COLO668 (cell line): Measurements from ENCODE around the gene C19orf44.

ENCODE experiments used
- DNase-seq: peaks from one replicate; lab custom pipeline; 2025; ENCODE audit not compliant: unreplicated experiment; lab: John Stamatoyannopoulos, UW

Gene C19orf44

DNA sequence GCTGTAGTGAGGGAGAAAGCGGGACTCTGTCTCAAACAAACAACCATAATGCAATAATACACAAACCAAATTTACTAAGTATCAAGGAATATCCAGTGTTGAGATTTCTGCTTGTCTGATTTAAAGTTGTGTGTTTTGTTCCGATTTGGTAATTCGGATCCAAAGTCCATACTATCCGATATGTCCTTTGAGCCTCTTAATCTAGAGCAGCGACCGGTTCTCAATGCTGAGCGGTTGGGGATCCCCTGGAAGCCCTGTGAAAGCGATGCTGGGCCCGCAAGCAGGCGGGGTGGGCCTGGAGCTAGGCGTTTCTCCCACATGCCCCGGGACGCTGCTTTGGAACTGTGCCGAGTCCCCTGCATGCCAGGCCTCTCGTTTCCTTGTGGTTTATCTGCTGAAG lies 20.2 kb downstream of the C19orf44 start:
- DNase-seq: no peak

DNA sequence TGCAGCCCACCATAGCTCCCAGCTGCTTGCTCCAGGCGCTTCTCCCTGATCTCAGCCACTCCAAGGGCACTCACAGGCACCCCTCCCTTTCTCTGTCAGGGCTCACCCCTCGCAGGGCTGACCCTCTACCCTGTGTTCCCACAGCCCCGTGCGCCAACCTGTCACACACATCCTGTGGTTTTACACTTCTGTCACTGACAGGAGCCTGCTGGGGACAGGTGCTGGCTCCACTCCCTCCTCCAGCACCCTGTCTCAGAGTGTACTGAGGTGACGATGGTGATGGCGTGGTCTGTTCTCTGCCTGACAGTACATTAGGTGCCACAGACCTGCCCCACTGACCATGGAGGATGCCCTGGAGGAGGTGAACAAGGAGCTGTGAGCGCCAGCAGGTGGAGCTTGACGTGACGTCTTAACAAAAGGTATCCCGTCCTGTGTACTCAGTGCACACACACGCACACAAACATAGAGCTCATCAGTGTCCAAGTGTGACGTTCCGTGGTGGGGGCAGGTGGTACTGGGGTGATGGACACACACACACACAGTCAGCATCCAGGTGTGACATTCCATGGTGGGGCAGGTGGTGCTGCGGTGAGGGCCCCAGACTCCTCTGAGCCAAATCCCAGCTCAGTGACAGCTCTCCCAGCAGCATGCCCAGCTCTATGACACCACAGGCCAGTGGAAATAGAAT lies 20.9 kb downstream of the C19orf44 start:
- peak; percentile 39 for DNase-seq

DNA sequence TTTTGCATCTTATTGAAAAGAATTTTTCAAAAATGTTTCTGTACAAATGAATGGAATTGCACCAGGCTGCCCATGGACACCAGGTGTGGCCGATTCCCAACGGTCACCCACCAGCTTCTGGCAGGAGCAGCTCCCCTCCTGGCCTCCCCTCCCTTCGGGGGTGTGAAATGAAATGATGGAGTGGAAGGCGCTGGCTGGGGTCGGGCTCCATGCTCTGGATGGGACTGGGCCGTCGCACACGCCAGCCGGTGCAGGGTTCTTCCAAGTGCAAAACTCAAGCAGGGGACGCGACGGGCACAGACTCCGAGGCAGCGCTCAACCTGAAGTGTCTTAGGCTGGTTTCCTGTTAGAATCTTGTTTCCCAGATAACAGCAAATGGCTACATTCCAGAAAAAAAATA lies 21.9 kb downstream of the C19orf44 start:
- DNase-seq: no peak

DNA sequence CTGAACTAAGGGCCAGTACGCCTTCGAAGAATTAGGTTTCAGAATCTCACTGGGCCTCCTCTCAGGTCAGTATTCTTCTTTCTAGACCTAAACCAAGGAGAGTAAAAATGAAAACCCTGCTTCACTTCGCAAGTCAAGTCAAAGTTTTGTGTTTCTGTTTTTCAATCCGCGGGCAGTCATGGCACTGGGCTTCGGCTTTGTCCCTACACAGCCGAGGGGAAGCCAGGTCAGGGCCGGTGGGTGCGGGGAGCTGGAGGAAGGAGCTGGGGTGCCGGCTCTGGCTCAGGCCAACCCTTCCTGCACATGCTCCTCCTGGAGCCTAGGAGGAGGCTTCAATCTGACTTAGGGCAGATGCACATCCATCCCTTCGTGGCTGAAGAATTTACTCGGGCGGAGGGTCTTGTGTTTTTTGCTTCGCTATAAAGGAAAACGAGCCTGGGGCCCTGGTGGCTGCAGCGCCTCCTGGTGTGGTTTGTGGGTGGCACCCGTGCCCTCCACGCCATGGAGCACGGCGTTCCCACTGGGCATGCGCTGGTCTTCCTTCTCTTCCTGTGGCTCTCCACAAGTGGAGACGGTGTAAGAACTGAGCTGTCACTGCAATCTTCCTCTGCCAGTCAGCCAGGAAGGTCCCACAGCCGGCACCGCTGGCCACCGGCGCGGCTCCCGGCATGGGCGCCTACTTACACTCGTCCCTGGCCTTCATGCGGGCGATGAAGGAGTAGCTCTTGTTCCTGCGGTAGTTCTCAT lies 22.5 kb downstream of the C19orf44 start:
- no peak for DNase-seq

DNA sequence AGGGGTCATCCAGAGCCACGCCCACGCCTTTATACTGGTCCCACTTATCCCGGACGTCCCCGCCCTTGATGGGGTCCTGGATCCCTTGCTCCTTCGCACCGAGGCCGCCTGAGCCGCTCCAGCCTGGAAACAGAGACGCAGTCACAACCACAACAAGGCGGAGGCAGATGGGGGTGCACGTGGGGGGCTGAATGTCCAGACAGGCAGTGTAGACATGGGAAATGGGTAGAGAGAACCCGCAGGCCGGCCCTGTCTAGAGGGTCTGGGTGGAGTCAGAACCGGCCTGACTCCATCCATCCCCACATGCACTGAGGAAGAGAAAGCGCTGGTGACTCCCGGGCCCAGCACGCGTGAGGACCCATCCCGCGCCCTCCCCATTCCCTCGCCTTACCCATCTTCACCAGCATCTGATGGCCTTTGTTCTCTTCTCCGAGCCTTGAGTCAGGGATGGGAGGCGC lies 23.1 kb downstream of the C19orf44 start:
- no peak for DNase-seq

DNA sequence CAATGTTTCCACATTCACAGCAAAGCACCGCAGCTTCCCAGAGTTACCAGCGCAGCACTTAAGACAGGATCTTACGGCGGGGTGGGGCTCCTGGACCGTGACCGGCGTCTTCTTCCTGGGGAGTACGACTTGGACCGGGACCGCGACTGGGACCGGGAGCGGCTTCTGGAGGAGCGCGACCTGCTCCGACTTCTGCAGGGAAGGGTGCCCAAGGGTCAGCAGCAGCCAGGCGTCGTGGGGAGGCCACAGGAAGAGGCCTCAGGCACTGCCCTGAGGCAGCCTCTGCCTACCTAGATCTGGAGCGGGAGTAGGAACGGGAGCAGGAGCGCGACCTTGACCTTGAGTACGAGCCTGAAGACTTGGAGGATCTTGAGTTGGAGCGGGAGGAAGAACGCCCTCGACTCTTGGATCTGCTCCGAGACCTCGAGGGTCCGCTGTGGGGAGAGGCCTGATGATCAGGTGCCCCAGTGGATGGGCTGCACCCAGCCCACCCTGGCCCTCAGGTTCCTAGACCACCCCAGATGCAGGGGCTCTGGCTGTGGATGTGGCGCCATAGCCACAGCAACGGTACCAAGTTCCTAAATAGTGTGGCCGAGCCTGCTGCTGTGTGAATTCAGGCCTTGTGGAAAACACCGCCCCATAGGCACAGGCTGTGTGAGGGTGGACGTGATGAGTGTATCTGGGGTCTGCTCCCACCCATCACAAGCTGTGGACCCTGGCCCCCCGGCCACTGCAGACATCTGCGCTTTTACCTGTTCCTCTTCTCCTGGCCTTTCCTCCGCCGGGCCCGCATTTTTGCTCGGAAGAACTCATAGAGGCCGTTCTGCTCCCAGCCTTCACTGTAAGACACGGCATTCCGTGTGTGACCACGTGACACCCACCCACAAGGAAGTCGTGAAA lies 24.1 kb downstream of the C19orf44 start:
- DNase-seq: no peak

DNA sequence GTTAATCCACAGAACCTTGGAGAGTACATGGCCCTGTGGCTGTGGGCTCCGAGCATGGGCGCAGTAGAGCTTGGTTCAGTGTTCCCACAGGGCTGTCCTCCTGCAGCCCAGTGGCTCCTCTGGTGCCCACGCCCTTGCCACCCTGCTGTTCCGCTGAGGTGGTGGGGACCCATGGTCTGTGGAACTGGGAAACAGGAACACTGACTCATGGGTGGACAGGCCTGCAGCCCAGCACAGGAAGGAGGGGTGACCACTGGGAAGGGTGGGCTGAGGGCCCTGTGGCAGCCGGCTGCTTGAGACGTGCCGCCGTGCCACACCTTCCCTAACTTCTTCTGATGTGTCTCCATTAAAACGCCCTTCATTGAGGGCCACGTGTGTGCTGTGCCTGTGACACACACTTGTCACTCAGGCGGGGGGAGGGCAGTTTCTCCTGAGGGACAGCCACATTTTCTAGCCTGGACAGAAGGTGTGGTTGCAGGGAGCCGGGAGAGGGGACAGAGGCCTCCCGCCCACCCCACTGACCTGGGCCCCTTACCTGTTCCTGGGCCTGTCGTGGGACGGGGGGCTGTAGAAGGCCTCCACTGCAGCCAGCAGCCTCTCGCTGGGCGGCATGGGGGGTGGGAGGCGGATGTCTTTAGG lies 24.9 kb downstream of the C19orf44 start:
- DNase-seq: no peak

DNA sequence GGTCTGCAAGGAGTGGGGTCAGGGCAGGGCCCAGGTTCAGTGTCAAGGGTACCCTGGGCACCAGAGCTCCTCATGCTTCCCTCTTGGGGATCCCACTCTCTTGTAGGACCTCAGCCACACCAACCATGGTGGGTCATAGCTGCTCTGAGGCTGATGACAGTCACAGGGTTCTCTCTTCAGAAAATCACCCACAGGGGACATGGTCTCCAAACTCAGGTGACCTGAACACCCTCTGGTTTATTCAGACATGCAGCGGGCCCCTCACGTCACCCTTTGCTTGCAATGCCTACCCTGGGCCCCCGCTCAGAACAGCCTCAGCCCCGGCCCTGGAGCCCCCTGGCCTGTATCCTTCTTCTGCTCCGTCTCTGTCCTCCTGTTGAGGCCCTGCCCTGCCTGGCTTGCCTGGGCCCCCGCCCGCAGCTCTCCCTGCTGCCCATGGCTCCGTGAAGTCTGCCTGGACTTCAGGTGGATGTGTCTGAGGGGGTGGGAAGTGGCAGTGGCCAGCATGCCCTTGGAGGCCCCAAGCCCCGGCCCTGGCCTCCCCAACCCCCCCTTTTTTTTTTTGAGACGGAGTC lies 25.6 kb downstream of the C19orf44 start:
- no peak for DNase-seq

DNA sequence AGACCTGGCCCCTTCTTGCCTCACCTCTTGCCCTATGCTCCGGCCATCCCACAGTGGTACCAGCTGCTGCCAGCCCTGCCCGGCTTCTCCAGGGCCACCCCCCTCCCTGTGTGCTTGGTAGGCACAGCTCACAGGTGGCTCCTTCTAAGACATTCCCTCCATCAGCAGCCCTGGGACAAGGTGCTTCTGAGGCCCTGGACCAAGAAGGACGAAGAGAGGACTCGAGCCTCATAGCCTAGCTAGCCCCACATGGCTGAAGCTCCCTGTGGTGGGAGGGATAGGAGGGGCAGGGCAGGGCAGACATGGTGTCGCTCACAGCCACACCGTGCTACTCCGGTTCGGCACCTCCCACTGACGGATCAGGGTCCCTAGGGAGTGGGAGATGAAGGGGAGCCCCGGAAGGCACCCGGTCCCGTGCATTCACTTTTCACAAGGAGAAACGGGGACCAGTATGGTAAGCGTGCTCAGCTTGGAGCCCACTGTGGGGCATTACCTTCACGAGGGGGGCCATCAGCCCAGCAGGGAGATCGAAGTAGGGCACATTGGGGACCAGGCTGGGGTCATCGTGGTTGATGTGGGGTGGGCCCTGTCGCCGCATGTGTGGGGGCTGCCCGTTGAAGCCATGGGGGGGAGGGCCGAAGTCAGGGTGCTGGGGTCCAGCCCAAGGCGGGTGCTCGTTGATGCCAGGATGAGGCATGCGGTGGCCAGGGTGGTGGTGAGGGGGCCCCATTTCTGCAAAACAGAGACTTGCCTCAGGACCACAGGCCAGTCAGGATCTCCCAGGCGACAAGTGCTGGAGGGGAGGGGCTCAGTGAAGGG lies 26.6 kb downstream of the C19orf44 start:
- DNase-seq: no peak

DNA sequence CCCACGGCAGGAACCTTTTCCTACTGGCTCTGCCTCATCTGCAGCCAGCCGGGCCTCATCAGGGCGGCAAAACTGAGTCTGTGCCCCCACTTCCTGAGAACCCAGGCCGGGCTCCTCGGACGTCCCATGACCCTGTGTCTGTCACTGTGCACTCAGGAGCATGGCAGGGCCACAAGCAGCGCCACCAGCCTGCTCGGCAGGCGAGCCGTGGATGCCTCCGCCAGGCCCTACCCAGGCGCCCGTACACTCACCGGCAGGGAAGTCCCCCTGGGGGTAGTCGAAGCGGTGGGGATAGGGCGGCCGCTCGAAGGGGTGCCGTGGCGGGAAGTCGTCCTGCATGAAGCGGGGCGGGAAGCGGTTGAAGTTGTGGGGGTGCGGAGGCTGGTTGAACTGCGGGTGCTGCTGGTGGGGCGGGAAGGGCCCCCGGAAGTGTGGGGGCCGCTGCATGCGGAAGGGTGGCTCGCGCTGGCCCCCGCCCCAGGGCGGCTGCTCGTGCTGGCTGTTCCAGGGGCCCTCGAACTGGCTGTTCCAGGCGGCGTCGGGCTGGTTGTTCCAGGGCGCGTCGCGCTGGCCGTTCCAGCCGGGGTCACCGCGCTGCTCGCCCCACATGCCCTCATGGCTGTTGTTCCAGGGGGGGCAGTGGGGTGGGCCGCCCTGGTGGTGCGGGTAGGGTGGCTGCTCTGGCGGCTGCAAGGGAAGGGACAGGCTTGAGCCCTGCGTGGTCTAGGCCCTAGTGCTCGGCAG lies 29.0 kb downstream of the C19orf44 start:
- DNase-seq: no peak

DNA sequence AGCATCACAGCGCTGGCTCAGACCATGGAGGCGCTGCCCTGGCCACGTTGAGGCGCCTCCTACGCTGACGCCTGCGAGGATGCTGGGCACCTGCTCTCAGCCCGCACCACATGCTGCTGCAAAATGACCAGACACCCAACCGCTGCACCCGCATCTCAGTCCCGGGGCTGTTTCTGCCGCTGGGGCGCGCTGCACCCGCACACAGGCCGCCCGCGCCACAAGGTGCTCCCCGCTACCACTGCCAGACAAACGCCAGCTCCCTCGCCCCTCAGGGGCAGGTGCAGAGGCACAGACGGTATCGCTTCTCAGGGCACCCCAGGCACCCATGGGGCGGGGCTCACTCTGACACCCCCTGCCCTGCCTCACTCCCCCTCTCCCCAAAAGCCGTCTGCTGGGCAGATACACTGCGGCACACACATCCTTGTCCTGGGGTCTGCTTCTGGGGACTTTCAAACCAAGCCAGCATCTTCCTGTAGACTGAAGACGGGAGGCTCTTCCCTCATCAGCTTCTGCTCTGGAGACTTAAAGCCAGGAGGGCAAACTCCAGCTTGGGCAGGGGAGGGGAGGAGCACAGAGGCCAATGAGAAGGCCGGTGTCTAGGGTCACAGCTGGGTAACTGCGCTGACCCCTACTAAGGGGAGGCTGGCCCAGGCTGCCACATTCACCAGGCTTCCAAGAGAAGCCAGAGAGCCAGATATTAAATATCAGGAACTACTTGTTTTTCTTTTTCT lies 29.7 kb downstream of the C19orf44 start:
- DNase-seq: no peak

DNA sequence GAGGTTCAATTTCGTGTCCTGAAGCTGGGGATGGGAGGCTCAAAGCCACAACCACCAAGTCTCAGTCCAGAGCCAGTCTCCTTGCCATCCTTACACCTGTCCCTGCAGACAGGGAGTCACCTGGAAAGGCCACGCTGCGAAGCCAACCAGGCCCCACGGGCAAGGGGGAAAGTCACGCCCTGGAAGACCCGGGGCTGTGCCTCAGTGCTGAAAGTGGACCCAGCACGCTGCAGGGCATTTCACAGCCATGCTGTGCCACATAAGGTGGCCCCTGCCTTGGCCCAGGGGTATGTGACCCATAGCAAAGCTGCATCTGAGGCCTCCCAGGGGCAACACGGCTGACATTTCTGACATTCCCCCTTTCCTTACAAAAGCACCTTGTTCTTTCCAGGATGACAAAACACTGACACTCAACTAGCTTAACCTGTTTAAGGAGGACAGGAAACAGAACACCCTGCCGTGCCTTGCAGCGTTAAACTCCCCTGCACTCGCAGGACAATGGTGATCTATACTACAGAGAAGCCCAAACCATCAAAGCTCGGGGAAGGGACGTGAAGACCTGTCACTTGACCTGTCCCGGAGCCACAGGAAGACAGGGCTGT lies 31.2 kb downstream of the C19orf44 start:
- no peak for DNase-seq

DNA sequence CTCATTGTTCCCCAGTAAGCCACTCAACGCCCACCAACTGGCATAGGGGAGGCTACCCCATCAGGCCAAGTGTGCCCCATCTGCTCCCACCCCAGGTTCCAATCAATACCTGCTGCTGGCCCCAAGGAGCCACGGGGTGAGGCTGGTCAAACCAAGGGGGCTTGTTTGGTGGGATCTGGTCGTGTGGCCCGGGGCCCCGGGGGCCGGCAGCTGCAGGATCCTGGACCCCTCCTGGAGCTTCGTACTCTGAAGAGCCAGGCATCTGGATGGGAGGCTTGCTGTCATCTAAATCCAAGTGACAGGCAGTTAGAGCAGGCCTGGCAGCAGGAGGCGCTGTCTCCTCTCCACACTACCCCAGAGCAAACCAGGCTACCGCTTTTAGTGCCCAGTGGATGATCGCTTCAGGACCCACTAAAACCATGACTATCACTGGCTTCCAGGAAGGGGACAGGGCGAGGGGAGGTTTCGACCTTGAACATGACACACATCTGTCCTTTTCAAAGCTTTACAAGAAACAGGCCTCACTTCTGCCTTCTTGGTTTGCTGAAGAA lies 31.9 kb downstream of the C19orf44 start:
- peak; percentile 11 for DNase-seq

DNA sequence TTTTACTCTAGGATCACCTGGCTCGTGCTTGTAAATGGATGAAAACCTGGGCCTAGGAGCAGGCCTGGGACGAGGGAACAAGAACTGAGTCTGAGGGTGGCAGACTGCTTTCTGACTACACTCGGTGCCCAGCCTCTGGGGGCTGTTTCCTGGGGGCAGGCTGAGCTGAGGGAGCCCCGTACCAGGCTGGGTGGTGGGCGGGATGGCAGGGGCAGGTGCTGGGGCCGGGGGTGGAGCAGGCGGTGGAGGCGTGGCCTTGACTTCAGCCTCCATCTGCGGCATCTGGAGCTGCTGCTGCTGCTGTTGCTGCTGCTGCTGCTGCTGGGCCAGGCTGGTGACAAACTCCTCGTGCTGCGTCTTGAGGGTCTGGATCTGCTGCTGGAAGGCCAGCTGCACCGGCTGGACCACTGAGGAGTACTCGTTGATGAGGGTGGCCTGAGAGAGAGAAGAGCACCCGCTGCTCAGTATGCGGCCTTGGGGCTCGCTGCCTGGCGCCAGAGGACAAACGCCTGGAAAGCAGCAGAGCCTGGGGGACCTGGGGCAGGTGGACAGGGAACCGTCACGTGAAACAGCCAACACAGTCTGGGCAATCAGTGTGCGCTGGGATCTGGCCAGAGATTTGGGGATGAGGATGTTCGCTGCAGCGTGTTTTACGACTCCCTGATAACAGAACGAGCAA lies 33.4 kb downstream of the C19orf44 start:
- no peak for DNase-seq

DNA sequence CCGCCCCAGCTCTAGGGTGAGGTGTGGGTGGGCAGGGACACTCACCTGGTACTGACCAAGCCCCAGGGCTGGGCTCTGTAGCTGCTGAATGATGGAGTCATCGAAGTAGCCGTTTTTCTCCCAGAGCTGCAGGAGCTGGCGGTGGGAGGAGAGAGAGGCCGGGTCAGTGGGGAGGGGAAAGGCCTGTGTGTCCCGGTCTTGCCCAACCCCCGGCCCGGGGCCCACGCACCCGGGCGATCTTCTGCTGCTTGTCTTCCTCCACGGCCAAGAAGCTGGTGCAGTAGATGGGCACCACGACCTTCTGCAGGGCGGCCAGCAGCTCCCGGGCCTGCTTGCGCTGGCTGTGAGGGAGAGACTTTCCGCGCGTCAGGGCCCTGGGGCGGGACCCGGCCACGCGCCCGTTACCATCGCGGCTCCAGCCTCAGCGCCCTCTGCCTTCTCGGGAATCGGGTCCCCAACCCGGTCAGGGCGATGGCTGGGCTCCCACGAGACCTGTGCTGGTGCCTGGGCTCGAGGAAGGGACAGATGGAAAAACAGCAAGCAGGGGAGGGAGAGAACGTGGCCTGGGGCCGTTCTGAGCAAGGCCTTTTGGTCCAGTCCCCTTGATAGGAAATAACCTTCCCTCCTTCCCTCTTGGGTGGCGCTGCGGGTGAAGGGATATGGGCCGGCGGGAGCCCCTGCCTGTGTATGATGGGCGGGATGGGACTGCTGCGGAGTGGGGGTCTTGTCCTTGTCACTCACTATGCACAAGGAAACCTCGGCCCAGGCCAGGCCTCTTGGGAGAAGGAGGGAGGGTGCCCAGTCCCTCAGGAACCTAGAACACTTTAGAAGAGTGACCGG lies 34.6 kb downstream of the C19orf44 start:
- DNase-seq: no peak

DNA sequence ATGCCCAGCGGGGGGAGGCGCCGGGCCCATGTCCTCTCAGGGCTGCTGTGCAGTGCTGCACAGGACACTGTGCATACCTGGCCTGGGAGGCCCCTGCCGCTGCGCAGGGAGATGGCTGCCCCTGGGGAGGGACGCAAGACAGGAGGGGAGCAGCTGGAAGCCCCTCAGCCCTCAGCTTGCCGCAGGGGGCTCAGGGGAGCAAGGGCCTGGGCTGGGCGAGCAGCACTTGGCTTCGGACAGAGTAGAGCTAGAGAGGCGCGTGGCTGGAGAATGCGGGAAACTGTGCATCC lies 35.1 kb downstream of the C19orf44 start:
- DNase-seq: no peak
